Superior temporal gyrus (tissue), 1 donor: ENCODE data around the gene CCDC188.

Source experiments
- DNase-seq: peaks from one replicate; pipeline ENCODE4 v3.0.0-alpha.2; 2016; ENCODE audit errors: extremely low spot score

Gene CCDC188

DNA sequence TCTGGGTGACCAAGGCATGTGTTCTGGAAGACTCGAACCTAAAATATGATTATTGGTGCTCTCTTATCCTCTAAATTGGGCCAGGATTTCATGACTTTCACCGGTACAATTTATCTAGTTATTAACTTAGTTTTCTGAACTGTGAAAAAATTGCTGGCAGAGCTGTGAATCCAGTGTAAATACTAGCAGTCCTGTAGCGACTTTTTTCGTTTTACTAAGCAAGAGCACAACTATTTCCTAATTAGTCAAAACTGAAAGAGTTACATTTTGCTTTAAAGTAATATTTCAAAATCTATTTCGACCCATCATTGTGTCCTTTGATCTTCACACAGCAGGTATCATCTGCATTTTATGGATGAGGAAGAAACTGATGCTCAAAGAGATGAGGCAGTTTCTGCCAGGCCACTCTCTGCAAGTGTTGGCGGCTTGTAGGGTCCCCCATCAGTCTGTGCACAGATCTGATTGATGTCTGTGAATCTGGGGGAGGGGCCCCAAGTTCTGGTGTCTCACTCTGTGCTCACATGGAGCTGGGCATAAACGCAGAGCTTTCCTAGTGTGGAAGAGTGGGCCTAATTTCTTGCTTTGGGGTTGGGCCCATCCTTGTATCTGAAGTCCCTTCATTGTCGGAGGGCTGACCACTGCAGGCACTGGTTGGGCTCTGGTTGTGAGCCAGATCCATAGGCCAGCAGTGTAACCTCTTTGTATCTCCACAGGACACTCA, 32.4 kb downstream of the CCDC188 start:
- DNase-seq: no peak

DNA sequence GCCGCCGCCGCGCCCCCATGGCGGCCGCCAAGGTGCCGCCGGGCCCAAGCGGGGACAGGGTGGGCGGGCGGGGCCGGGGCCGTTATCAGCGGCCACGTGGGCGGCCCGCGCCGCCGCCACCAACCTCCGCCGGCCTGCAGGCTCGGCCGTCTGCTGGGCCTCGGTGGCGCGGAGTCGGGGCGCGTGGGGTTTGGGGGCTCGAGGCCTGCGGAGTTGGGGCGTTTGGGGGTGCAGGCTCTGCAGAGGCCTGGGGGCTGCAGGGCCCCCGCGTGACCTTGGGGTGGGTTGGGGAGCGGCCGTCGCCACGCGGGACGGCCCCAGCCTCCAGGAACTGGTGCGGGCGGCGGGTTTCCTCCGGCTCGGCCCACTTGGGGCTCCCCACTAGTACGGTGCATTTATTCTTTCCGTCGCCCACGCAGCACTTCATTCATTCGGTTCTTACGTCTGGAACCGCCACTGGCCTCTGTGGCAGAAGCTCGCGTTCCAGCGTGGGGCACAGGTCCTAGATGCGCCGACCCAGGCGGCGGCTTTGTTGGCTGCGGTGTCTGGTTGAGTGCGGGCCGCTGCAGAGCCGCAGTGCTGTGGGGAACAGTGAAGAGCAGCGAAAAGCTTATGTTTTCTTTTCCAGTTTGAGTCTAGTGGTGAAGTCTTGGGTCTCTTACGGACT, 33.1 kb downstream of the CCDC188 start:
- no peak for DNase-seq

DNA sequence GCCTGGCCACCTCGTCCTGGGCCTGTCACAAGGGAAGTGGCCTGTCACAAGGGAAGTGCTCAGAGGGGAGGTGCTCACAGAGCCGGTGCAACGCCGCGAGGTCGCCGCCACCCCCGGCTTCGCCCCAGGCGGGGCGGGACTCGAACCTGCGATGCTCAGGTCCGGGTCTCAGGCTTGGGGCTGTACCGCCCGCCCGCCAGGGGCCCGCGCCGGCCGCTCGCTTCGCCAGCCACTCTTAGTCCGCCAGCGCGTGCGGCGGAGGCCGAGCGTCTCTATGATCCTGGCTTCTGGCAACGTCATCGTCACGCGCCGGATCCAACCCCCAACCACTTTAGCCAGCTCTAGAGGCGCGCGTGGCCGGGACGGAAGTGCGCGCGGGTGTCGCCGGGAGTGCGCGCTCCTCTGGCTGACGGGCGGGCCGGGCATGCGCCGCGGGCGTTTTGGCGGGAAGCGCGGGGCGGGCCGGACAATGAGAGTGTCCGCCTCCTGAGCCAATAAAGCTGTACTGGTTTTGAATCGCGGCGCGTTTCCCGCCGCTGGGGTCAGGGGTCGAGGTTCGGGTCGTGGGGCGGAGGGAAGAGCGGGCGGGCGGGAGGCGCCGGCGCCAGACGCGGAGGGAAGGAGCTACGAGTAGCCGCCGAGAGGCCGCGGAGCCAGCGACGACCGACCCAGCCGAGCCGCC, 33.8 kb downstream of the CCDC188 start, which contains the start of gene TRMT2A:
TSS of gene TRMT2A (minus strand) at position 276 of the 682 bp plus-strand sequence. CDS start 320 bp downstream, outside the sequence.
- peak; percentile 98 for DNase-seq

DNA sequence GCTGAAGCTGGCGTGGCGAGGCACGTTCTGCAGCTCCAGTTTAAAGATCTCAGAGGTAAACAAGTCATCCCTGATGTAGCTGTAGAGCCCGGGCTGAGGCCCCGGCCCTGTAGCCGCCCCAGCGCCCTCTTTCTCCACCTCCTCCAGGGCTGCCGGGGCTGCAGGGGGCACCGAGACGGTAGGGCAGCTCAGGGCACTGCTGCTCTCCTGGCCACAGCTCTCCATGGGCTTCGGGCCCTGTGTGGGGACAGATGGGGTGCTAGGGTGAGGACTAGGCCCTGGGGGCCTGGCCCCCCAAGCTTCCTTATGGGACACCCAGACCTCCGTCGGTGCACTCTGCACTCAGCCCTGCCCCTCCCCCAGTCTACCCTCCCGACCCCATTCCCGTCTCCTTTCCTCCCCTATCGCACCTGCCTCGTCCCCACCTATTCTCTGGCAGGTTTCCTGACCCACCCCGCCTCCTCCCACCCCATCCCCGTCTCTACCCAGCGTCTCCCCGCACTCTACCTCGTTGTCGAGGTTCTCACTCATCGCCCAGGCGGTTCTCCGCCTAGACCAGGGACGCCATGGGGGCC, 34.4 kb downstream of the CCDC188 start:
- DNase-seq: no peak

DNA sequence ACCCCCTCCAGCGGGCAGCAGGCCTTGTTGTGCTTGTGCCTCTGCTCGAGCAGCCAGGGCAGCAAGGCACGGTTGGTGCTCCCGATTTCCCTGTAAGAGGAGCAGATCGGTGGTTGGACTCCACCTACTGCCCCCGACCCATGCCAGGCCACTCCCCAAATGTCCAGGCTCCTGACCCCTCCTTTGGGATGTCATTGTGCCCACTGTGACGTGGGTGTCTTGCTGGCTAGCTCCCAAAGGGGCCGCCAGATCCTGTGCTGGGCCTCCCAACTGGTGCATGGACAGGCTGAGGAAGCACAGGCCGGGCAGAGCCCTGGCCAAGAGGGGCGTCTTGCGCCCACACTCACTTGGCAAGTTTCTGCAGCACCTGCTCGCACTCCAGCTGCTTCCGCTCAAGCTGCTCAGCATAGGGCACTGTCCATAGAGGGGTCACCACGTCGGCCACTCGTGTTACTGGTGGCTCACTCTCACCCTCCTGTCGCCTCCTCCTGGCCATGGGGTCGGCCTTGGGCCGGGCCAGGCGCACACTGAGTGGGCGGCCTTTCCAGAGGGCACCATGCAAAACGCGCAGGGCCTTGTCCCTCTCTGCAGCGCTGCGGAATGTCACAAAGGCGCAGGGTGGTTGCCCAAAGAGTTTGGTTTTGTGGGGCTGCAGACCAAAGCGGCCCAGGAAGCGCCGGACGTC, 35.0 kb downstream of the CCDC188 start, which contains the start of gene RANBP1:
TSS of gene RANBP1 (plus strand) at position 414 of the 685 bp plus-strand sequence. CDS start at position 495, 81 bp downstream.
- no peak for DNase-seq

DNA sequence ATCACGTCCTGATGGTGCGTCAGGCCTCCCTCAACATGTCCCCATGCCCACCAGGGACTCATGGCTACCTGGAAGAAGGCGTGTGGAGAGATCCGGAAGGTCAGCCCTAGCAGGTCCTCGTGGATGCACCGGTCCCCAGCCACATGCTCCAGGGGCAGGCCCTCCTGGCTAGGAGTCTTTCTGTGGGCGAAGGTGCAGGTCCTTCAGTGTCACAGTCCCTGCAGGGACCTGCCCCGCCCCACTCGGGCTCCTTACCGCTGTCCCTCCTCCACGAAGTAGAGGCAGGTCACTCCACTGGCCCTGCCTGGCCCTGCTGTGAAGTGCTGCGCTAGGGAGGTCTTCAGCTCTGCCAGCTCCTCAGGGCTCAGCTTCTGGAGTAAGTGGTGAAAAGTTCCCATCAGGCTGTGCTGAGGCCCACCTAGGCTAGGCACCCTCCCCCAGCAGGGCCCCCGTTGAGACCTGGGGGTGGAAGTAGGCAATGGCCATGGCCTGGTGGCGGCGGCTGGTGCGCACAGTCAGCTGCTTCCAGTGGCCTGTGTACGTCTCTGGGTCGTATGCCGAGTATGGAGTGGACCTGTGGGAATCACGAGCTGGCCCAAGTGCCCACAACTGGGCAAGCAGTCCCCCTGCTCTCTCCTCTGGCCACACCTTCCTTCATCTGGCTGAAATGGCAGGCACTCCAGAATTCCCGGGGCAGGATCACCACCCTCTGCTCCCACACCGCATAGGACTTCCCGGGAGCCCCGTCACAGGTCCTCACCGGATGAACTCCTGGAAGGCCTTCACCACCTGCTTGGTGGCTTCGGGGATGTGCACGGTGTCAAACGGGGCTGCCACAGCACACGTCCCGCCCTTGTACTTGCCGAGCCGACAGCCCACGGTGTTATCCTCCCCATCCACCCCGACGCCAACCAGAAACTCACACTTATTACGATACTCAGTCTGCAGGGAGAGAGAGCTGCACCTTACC, 36.1 kb downstream of the CCDC188 start:
- DNase-seq: no peak

DNA sequence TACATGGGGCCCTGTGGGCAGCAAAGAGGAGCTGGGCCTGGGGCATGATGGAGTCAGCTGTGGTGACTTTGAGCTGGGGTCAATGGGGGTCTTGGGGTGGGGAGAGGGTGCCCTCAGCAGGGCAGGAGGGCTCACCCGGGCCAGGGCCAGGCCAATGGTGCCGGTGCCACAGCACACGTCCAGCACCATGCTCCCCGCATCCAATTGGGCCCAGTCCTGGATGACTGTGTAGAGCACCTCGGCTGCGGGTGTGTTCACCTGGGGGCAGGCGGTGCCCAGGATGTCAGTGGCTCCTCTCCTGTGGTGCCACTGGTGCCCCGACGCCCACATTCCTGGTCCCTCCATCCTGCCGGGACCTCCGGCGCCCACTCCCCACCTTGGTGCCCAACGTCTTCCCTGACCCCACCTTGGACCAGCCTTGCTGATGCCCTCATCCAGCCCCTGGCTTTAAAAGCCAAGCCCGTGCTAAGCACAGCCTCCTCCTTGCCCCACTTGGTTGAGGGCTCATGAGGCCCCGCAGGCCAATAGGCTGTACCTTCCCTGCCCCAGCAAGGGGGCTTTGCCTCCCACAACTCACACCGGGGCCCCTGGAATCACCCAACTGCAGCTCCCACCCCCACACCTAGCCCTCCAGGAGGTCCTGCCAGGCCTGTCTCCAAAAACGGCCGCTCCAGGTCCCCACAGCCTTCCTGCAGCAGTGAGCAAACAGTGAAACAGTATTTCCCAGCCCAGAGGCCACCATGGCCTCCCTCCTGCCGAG, 37.1 kb downstream of the CCDC188 start:
- no peak for DNase-seq

DNA sequence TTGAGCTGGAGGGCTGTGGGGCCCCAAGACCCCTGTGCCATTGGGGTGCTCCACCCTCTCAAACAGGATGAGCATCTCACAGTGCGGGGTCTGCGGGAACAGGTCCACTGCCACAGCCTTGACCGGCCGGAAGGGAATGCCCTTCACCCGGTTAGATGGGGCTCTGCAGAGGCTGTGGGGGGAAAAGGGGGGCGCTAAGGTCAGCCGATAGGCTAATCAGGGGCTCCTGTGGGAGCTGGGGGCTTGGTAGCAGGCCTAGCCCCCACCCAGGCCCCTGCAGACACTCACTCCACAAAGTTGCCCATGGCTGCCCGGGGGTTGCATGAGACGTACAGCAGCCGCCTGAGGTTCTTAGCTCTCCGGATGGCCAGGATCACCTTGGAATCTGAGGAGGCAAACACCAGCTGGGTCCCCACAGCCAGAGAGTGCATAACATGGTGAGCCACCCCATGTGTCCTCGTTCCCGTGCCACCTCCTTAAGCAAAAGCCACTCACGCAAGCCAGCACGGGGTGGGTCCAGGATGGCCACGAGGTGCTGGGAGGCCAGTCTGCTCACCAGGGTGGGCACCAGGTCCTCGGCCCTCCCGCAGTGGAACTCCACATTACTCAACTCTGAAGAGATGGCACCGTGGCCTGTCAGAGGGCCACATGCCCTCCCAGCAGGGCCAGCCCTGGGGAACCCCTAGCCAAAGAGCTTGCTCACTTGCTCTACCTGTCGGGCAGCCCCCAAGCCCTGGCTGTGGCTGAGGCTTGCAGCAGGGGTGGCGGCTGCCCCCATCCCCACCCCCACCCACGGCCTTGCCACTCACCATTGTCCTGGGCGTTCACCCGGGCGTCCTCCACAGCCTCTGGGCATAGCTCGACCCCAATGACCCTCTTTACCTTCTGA, 38.0 kb downstream of the CCDC188 start:
- DNase-seq: no peak

DNA sequence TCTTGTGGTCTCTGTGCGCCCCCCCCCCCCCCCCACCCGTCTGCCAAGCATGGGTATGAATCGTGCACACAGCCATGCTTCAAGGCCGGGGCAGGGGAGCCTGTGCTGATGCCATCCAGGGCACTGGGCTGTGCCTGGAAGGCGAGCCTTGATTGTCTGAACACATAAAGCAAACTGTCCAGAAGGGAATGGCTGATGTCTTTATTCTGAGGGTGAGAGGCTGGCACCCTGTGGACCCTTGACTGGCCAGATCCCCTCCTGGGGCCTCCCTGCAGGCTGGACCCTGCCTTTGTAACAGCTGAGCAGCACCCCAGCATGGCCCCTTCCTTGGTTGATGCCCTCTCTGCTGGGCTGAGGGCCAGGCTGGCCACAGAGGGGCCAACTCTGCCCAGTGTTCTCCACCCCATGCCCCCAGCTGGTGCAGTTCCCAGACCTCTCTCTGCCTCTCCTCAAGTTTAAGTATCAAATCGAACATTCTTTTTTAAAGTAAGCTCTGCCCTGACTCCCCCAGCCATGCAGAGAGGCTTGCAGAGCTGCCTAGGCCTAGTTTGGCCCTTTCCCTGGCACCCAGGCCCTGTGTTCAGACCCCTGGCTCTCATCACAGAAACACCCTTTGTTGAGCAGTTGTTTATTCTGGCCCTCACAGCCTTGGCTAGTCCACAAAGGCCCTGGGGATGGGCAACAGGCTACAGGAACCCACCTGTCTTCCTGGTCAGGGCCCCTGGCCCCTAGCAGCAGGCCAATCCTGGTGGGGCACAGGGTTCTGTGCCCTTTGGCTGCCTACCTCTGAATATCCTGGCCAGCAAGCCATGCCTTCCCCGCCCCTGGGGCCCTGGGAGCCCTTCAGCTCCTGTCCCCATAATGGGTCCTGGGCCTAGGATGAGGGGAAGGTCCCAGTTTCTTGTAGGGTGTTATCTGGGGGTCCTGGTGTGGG, 38.9 kb downstream of the CCDC188 start:
- DNase-seq: no peak

DNA sequence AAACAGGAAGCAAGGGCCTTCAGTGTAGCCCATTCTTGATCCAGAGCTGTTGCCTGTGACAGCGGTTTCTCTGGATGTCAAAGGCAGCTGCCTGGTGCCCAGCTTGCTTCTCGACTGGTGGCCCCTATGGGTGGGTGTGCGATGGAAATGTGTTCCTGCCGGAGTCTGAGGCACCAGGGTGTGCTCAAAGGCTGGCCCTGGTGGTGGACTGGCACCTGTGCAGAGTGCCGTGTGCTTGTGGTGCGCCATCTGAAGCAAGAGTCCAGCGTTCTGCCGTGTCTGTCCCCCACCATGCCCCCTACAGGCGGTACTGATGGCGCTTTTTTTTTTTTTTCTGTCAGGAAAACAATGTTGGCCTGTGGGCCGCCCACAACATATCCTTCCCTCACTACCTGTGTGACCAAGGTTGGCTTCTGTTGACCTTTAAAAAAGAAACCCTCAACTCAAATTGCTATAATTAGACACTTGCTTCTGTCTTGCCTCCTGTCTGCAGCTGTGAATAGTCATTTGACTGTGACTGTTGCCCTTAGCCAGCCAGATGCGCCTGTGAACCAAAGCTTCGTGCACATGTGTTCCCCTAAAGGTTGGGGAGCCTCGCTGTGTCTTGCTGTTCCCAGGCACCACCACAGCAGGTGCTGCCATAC, 39.7 kb downstream of the CCDC188 start:
- no peak for DNase-seq

DNA sequence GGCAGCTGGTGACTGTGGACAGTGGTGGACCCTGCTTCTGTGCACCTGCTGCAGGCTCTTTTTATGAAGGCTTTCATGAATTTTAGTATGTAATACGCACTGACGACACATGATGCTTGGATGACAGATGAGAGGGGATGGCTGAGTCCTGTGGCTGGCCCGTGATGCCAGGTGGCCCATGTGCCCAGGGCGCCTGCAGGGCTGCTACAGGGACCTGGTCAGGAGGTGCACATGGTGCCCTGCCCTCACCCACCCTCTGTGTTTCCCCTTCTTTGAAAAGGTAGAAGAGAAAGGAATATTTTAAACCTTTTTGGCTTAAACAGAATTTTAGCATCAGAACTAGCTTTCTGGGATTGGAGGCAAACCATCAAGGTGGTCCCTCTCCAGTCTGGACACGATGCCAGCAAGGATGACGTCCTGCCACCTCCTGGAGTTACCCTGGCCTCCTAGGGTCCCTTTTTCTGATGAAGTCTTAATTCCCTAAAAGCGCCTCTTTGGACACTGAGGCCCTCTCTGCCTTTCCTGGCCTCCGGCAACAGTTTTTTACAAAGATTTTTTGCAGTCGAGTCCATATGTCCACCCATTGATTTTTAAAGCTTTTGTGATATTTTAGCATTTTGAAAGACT, 40.4 kb downstream of the CCDC188 start:
- no peak for DNase-seq

DNA sequence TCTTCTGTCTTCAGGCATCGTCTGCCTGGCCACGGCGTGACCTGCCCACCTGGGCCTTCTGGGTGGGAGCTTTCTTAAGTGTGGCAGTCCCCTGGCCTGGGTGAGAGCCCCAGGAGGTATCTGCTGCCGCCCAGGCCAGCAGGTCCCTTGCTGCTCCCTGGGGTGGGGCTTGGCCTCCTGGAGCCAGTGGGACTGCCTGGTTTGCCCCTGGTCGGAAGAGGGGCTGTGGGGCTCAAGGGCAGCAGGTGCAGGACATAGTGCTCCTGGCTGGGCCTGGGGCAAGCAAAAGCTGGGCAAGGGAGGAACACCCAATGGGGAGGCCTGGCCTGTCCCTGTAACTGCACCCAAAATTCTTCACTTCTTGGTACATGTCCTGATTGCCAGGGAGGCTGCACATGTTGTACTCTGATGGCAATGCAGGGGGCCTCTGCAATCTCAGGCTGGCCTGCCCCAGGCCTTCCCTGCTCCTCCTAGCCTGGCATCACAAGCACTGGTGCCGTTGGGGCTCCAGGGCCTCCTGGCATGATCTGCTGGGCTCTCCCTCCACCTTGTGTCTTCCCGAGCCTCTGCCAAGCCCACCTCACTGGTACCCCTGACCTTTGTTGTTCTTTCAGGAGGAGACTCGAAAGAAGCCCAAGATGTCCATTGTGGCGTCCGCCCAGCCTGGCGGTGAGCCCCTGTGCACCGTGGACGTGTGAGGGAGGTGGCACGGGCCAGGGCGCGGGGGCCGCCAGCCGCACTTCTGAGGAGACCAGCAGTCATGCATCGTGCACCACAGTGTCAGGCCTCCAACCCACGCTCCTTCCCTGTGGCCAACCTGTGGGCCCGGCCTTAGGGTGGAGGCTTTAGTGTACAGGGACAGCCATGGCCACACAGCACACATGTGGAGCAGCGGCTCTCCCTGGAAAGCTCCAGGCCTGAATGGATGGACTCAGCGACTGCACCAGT, 41.2 kb downstream of the CCDC188 start:
- DNase-seq: no peak

DNA sequence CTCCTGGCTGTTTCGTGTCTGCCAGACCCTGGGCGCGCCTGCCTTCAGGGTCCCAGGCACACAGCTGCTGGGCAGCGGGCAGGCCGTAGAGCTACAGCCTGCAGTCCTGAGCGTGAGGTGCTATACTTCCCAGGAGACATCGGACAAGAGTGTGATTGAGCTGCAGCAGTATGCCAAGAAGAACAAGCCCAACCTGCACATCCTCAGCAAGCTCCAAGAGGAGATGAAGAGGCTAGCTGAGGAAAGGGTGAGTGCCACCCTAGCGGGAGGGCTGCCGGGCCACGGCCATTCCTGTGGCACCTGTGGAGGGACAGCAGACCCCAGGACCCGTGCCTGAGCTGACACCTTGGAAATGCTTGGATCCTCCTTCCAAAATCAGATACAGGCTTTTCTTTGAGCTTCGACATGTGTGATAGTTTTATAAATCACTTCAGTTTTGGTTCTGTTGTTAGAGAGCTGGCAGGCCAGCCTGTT, 42.1 kb downstream of the CCDC188 start:
- DNase-seq: no peak

DNA sequence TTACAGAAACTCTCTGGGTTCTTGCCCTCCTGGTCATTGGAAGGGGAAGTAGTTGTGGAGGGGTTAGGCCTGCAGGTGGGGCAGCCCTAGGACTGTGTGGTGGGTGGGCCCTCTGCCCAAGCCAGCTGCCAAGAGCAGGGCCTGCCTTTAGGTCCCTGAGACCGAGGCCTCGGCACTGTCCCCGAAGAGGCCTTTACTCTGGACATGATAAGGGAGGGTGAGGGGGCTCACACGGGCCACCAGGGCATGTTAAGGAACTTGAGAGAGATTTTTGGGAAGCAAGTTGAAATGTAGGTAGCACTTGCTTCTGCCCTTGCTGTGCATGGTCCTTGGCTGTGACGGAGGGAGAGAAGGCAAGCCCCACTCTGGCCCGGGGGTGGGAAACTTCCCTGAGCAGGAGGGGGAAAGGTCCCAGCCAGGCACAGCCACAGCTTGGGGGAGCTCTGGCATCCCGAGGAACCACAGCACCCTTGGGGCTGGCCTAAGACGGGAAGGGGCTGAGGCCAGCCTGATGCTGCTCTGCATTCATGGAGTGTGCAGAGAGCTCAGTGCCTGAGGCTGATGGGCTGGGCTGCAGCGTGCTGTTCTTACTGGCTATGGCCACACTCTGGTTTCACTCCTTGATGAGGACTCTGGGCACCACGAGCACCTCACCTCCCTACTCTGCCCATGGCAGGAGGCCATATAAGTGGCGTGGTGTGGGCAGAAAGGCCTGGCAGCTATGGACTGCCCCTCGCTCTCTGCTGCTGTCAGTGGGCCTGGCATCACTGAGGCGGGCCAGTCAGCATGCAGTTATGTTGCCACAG, 42.7 kb downstream of the CCDC188 start:
- no peak for DNase-seq
